Spleen (tissue), 11 donors: ENCODE data around the gene LRRC74B. TPM values are rescaled to one million over a fixed set of nuclear protein-coding genes. Genes with fewer than 3 reads are reported as not detected.

Experiments used
- DNase-seq: peaks from one replicate; pipeline ENCODE4 v3.0.0-alpha.2; 2020
- H3K27ac ChIP-seq, 8 donors: fragments of 200-600 bp; sonication (generic) in 7 of 8; 1 replicate in 4 of 8; 2 replicates in 4 of 8; pipeline versions ENCODE4 v1.5.0 to v1.8.0; 2016 to 2021; ENCODE audit warnings: inconsistent platforms in 4 of 8, mild to moderate bottlenecking in 4 of 8, moderate library complexity in 1 of 8
- H3K27me3 ChIP-seq, 7 donors: fragments of 200-600 bp; sonication (generic) in 6 of 7; replicated peaks in 1 of 7; 1 replicate in 4 of 7; 2 replicates in 3 of 7; pipeline versions ENCODE4 v1.5.0 to v1.8.0; 2016 to 2021; ENCODE audit warnings: inconsistent platforms in 3 of 7, mild to moderate bottlenecking in 1 of 7
- H3K36me3 ChIP-seq, 6 donors: fragments of 200-600 bp; sonication (generic) in 5 of 6; 1 replicate in 4 of 6; 2 replicates in 2 of 6; pipeline versions ENCODE4 v1.5.0 to v1.8.0; 2016 to 2021; ENCODE audit warnings: inconsistent platforms in 2 of 6
- H3K4me1 ChIP-seq, 6 donors: fragments of 200-600 bp; sonication (generic) in 5 of 6; 1 replicate in 3 of 6; 2 replicates in 3 of 6; pipeline versions ENCODE4 v1.5.0 to v1.8.0; 2016 to 2021; ENCODE audit warnings: inconsistent platforms in 3 of 6
- H3K4me3 ChIP-seq, 8 donors: fragments of 200-600 bp; sonication (generic) in 7 of 8; 1 replicate in 4 of 8; 2 replicates in 4 of 8; pipeline versions ENCODE4 v1.5.0 to v1.8.0; 2016 to 2021; ENCODE audit warnings: inconsistent platforms in 4 of 8, mild to moderate bottlenecking in 4 of 8, moderate library complexity in 2 of 8
- H3K9me3 ChIP-seq, 8 donors: fragments of 200-600 bp; sonication (generic) in 7 of 8; 1 replicate in 4 of 8; 2 replicates in 4 of 8; pipeline versions ENCODE4 v1.5.0 to v1.8.0; 2016 to 2021; ENCODE audit warnings: inconsistent platforms in 4 of 8
- CTCF ChIP-seq, 11 experiments: fragments of 200-600 bp in 7 of 11; fragments of 450-650 bp in 4 of 11; sonication (generic) in 4 of 11; IDR thresholded peaks in 8 of 11; conservative IDR thresholded peaks in 3 of 11; 1 replicate in 7 of 11; 2 replicates in 4 of 11; pipeline versions ENCODE4 v1.4.0 to v1.8.0; 2016 to 2021; ENCODE audit warnings: antibody characterized with exemption in 11 of 11, inconsistent platforms in 4 of 11, mild to moderate bottlenecking in 1 of 11
- POLR2A ChIP-seq, 3 donors: fragments of 450-650 bp; IDR thresholded peaks; one replicate each; pipeline ENCODE4 v1.5.1; 2017; ENCODE audit warnings: antibody characterized with exemption in 3 of 3, mild to moderate bottlenecking in 1 of 3
- POLR2AphosphoS5 ChIP-seq, 3 donors: sonication (generic); formaldehyde crosslinking; IDR thresholded peaks; one replicate each; pipeline ENCODE4 v1.5.1; 2017; ENCODE audit warnings: antibody characterized with exemption in 3 of 3
- WGBS, 5 donors: extraction: QIAGEN DNeasy Blood & Tissue Kit in 3 of 5; methylation state at CpG; one replicate each; pipeline versions ENCODE4 v1.1.5 to v1.1.7; 2013 to 2018; 5-methylcytosine and 5-hydroxymethylcytosine counted together
- intact Hi-C: fragments of 100-400 bp; cut with DNase I; formaldehyde crosslinking; loops from one replicate; pipeline ENCODE4 v1.15.0; 2023; ENCODE audit warnings: low total_unique reads
- microRNA-seq, 3 donors: library from miRNA; unstranded; fragments of <30 nt; microRNA quantifications; one replicate each; pipeline versions ENCODE4 to v1.1.0, GENCODE V29; 2019 to 2020
- polyA plus RNA-seq, 3 donors: library from polyadenylated mRNA; stranded (reverse); fragments of 200-250 nt; gene quantifications; one replicate each; pipeline ENCODE4 v1.2.1, GENCODE V29; 2013
- small RNA-seq, 4 donors: library from RNA; depleted of rRNA; stranded (forward); fragments of <200 nt; gene quantifications; one replicate each; pipeline ENCODE3, GENCODE V24; 2016
- total RNA-seq, 7 donors: library from RNA; depleted of rRNA in 3 of 7; stranded (reverse); fragments of >200 nt in 3 of 7; fragmentation: NEBNext Ultra II Directional in 4 of 7; extraction: Animal tissue kit (Norgen Biotek cat#: 25700) in 4 of 7; gene quantifications; one replicate each; pipeline versions ENCODE4 v1.1.0 to v1.2.1, GENCODE V29; 2016 to 2021
- donor health status: healthy with polysubstance abuse.
- donor health status: DM: no; HTN: no; CAD: no; lungs with moderate emphysema.
- donor health status: DM: no; HTN: no; CAD: no.
- donor health status: Bipolar disorder and iron deficiency.
- donor health status: healthy.
- donor health status: DM: no; HTN: no; CAD: no.
- donor health status: DM: yes; HTN: yes; CAD: no.

Gene LRRC74B
- total and polyA plus RNA-seq, 10 donors, result 0.03 TPM; not detected in 9

GRCh38 chr22:21105294-21105693 lies 59.5 kb downstream of the LRRC74B start:
- no peak for TF ChIP-seq POLR2A (IDR thresholded peaks at IDR 0.05)
- TF ChIP-seq POLR2AphosphoS5 (IDR thresholded peaks at IDR 0.05), result no peak
- no peak for TF ChIP-seq CTCF (IDR thresholded peaks at IDR 0.05 in 8 of 11, conservative IDR thresholded peaks at IDR 0.05 in 3 of 11)
- WGBS, 5 donors, result 84 to 92% (median 89%) methylated on average over 2 of the region's 2 CpGs
- Histone ChIP-seq H3K27ac (no peak overlapping the region), H3K36me3 (no peaks in the 10 kb centered on the region), H3K4me1 (peaks cover 0 to 7% (median 7%) of the 10 kb centered on the region in 6 donors), H3K4me3 (no peak overlapping the region), H3K27me3 (peaks cover 0 to 9% (median 0%) of the 10 kb centered on the region in 7 donors), H3K9me3 (no peaks in the 10 kb centered on the region)
- DNase-seq, result no peak
- intact Hi-C loops, result no loop called here

GRCh38 chr22:21106000-21106399 lies 60.3 kb downstream of the LRRC74B start:
- Histone ChIP-seq H3K4me1 (peaks cover 0 to 7% (median 7%) of the 10 kb centered on the region in 6 donors), H3K4me3 (no peak overlapping the region), H3K36me3 (no peaks in the 10 kb centered on the region), H3K27ac (no peak overlapping the region), H3K9me3 (no peaks in the 10 kb centered on the region), H3K27me3 (peaks cover 0 to 9% (median 0%) of the 10 kb centered on the region in 7 donors)
- TF ChIP-seq CTCF (IDR thresholded peaks at IDR 0.05 in 8 of 11, conservative IDR thresholded peaks at IDR 0.05 in 3 of 11), result no peak
- intact Hi-C loops, result no loop called here
- WGBS, 5 donors, result 76 to 90% (median 83%) methylated on average over 5 of the region's 5 CpGs
- DNase-seq, result no peak

GRCh38 chr22:21108379-21109115 lies 62.8 kb downstream of the LRRC74B start:
- H3K9me3 ChIP-seq, result no peaks in the 10 kb centered on the region
- no peak overlapping the region for H3K27ac ChIP-seq
- no peak overlapping the region for H3K4me3 ChIP-seq
- no peak for DNase-seq
- 80 to 90% (median 84%) methylated on average over 4 of the region's 4 CpGs for WGBS, 5 donors
- intact Hi-C loops, result no loop called here
- no peaks in the 10 kb centered on the region for H3K4me1 ChIP-seq
- TF ChIP-seq POLR2A (IDR thresholded peaks at IDR 0.05) (no peak), POLR2AphosphoS5 (IDR thresholded peaks at IDR 0.05) (no peak), CTCF (IDR thresholded peaks at IDR 0.05 in 8 of 11, conservative IDR thresholded peaks at IDR 0.05 in 3 of 11) (no peak)
- no peaks in the 10 kb centered on the region for H3K27me3 ChIP-seq
- H3K36me3 ChIP-seq, result no peaks in the 10 kb centered on the region

Small RNA genes lying within 50 kb of the gene (microRNA-seq; reads per million reads assigned to microRNA genes)
- 0 reads per million in 3 donors for gene MIR649

Small RNA genes lying within 50 kb of the gene (small RNA-seq; reads per million reads assigned to genes)
- gene MIR649, result 0 reads per million in 4 donors

Other genes starting within 250 kb of the LRRC74B start
- gene PI4KA, start 187.1 kb upstream of the LRRC74B start, total RNA-seq, result 100 to 1,000 TPM in 6 of 7 donors, 10 to 100 TPM in 1; 86.2 to 143 (median 122) TPM
- 10 to 100 TPM; 29.8 to 48.1 (median 35.3) TPM for gene PI4KA, start 187.1 kb upstream of the LRRC74B start, polyA plus RNA-seq
- 10 to 100 TPM; 22.6 to 33.5 (median 28.2) TPM for gene SNAP29, start 186.9 kb upstream of the LRRC74B start, total RNA-seq
- 10 to 100 TPM; 13.7 to 19.5 (median 17.2) TPM for gene SNAP29, start 186.9 kb upstream of the LRRC74B start, polyA plus RNA-seq
- gene CRKL, start 128.5 kb upstream of the LRRC74B start, total RNA-seq, result 10 to 100 TPM; 56.7 to 65.3 (median 58.1) TPM
- 10 to 100 TPM; 11.5 to 17.9 (median 12.2) TPM for gene CRKL, start 128.5 kb upstream of the LRRC74B start, polyA plus RNA-seq
- 1 to 10 TPM; 3.7 to 8.7 (median 6.1) TPM for gene AIFM3, start 78.7 kb upstream of the LRRC74B start, total RNA-seq
- gene AIFM3, start 78.7 kb upstream of the LRRC74B start, polyA plus RNA-seq, result 1 to 10 TPM; 2.0 to 6.0 (median 5.3) TPM
- gene LZTR1, start 63.6 kb upstream of the LRRC74B start, total RNA-seq, result 10 to 100 TPM; 52.5 to 76.2 (median 62.6) TPM
- gene LZTR1, start 63.6 kb upstream of the LRRC74B start, polyA plus RNA-seq, result 10 to 100 TPM; 21.9 to 44.5 (median 32.6) TPM
- 10 to 100 TPM; 16.7 to 38.7 (median 26.5) TPM for gene THAP7, start 43.8 kb upstream of the LRRC74B start, total RNA-seq
- gene THAP7, start 43.8 kb upstream of the LRRC74B start, polyA plus RNA-seq, result 10 to 100 TPM; 31.8 to 53.3 (median 47.5) TPM
- 10 to 100 TPM in 2 of 7 donors, 1 to 10 TPM in 5; 3.2 to 14.4 (median 4.5) TPM for gene P2RX6, start 30.8 kb upstream of the LRRC74B start, total RNA-seq
- gene P2RX6, start 30.8 kb upstream of the LRRC74B start, polyA plus RNA-seq, result 1 to 10 TPM in 2 of 3 donors, under 1 TPM in 1; 0.86 to 5.6 (median 2.7) TPM
- gene SLC7A4, start 13.4 kb upstream of the LRRC74B start, total RNA-seq, result under 1 TPM in 4 of 7 donors, not detected in 3; 0.13 to 0.95 (median 0.30) TPM
- under 1 TPM; 0.11 to 0.42 (median 0.29) TPM for gene SLC7A4, start 13.4 kb upstream of the LRRC74B start, polyA plus RNA-seq